DND-41 (cell line): Measurements from ENCODE around the gene SLC39A2.
"Not testable (repeated sequence)": the region's sequence is repeated elsewhere in the genome, so short reads cannot be mapped to it uniquely, and the experiment has no call there.

Experiments used
- ATAC-seq: fragments of 200-7000 bp; cut with Tn5 transposase; 3 replicates; pipeline ENCODE4 v1.9.1; 2021; ENCODE audit warnings: low read depth; ENCODE audit not compliant: insufficient read depth
- DNase-seq: peaks from one replicate; pipeline ENCODE4 v3.0.0-alpha.2; 2020
- H2AFZ ChIP-seq: 2 replicates; pipeline ENCODE4 v1.6.0; 2012; ENCODE audit warnings: low read depth, low read length
- H3K27ac ChIP-seq: 2 replicates; pipeline ENCODE4 v1.5.1; 2012; ENCODE audit warnings: low read length, inconsistent platforms
- H3K27me3 ChIP-seq: fragments of 200-600 bp; sonication (generic); 2 replicates; pipeline ENCODE4 v1.6.0; 2012; ENCODE audit warnings: low read length, mild to moderate bottlenecking, inconsistent platforms; ENCODE audit not compliant: insufficient read depth, poor library complexity
- H3K36me3 ChIP-seq: 2 replicates; pipeline ENCODE4 v1.5.1; 2012; ENCODE audit warnings: low read length, inconsistent platforms; ENCODE audit not compliant: insufficient read depth
- H3K4me1 ChIP-seq: 2 replicates; pipeline ENCODE4 v1.5.1; 2012; ENCODE audit warnings: mild to moderate bottlenecking, low read length; ENCODE audit not compliant: insufficient read depth
- H3K4me2 ChIP-seq: 2 replicates; pipeline ENCODE4 v1.6.0; 2012; ENCODE audit warnings: mild to moderate bottlenecking, moderate library complexity, low read length, inconsistent platforms; ENCODE audit not compliant: insufficient read depth
- H3K4me3 ChIP-seq, 2 experiments: fragments of 200-600 bp in 1 of 2; shearing (Covaris generic) in 1 of 2; 2 replicates each; pipeline ENCODE4 v1.5.1; 2012 to 2016; ENCODE audit warnings: inconsistent platforms in 2 of 2, low read length in 2 of 2, mild to moderate bottlenecking in 2 of 2, low read depth in 1 of 2, moderate library complexity in 1 of 2
- H3K79me2 ChIP-seq: 2 replicates; pipeline ENCODE4 v1.6.0; 2012; ENCODE audit warnings: low read length, inconsistent platforms; ENCODE audit not compliant: insufficient read depth
- H3K9ac ChIP-seq: 2 replicates; pipeline ENCODE4 v1.6.0; 2012; ENCODE audit warnings: low read depth, mild to moderate bottlenecking, inconsistent platforms, low read length, moderate library complexity
- H3K9me3 ChIP-seq: 2 replicates; pipeline ENCODE4 v1.5.1; 2012; ENCODE audit warnings: low read length, moderate library complexity, mild to moderate bottlenecking, inconsistent platforms; ENCODE audit not compliant: insufficient read depth, severe bottlenecking
- H4K20me1 ChIP-seq: 2 replicates; pipeline ENCODE4 v1.6.0; 2012; ENCODE audit warnings: low read length; ENCODE audit not compliant: insufficient read depth
- EZH2 ChIP-seq: IDR thresholded peaks from 3 replicates; pipeline ENCODE4 v1.6.1; 2012; ENCODE audit warnings: borderline replicate concordance, low read depth, mild to moderate bottlenecking, moderate library complexity, low read length, inconsistent platforms; ENCODE audit not compliant: severe bottlenecking
- TF ChIP-seq, protein P1 (sequence below): IDR thresholded peaks from 2 replicates; pipeline ENCODE4 v1.5.1; 2012; ENCODE audit warnings: borderline replicate concordance, low read length, moderate library complexity, mild to moderate bottlenecking; ENCODE audit not compliant: poor library complexity, severe bottlenecking; ENCODE audit errors: extremely low read depth

SLC39A2 gene, protein sequence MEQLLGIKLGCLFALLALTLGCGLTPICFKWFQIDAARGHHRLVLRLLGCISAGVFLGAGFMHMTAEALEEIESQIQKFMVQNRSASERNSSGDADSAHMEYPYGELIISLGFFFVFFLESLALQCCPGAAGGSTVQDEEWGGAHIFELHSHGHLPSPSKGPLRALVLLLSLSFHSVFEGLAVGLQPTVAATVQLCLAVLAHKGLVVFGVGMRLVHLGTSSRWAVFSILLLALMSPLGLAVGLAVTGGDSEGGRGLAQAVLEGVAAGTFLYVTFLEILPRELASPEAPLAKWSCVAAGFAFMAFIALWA

DNA sequence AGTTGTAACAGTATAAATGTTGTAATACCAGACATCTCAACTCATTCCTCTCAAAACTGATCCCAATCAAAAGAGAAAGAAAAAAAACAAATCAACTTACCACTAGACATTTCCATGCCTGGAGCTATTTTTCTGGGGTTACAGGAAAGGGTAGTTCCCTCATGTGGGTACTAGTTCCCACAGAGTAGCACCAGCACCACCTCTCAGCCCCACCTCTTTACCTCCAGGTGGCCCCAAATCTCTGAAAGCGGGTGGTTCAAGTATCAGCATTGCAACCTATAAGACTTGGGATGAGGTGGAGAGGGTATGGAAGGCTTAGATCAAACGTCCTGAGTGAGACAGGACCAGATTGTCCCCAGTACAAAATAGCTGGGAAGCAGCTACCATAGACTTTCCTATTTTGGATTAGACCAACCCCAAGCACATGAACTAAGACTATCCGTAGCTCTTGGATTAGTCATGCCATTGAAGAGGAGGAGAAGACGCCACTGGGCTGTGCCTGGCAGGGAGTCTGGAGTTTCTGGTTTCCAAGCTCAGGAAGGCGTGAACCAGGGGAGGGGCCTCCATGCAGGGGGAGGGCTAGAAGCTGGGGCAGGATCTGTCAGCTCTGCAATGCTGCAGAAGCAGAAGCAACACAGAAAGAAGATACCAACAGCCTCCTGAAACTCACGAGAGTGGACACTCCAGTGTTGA is at the start of gene SLC39A2:
Gene SLC39A2, plus strand, starts transcription at position 620 of the 693 bp plus-strand sequence. CDS start 154 bp downstream, outside the sequence.
- no peak for DNase-seq
- H4K20me1 ChIP-seq, result peaks cover 4% of the 10 kb centered on the region; the same call in 1 of the 2 replicates
- no peak within 1 kb of the TSS for H3K27ac ChIP-seq
- no peak within 1 kb of the TSS for H3K9ac ChIP-seq
- H3K36me3 ChIP-seq, result peaks cover 36% of the 10 kb centered on the region
- no peaks in the 10 kb centered on the region for H3K4me1 ChIP-seq
- peak; percentile 50; the same call in 1 of the 3 replicates for ATAC-seq
- H3K79me2 ChIP-seq, result no peaks in the 10 kb centered on the region
- H3K27me3 ChIP-seq, result no peaks in the 10 kb centered on the region
- no peaks in the 10 kb centered on the region for H3K9me3 ChIP-seq
- H2AFZ ChIP-seq, result no peak within 1 kb of the TSS
- TF ChIP-seq, protein P1, sequence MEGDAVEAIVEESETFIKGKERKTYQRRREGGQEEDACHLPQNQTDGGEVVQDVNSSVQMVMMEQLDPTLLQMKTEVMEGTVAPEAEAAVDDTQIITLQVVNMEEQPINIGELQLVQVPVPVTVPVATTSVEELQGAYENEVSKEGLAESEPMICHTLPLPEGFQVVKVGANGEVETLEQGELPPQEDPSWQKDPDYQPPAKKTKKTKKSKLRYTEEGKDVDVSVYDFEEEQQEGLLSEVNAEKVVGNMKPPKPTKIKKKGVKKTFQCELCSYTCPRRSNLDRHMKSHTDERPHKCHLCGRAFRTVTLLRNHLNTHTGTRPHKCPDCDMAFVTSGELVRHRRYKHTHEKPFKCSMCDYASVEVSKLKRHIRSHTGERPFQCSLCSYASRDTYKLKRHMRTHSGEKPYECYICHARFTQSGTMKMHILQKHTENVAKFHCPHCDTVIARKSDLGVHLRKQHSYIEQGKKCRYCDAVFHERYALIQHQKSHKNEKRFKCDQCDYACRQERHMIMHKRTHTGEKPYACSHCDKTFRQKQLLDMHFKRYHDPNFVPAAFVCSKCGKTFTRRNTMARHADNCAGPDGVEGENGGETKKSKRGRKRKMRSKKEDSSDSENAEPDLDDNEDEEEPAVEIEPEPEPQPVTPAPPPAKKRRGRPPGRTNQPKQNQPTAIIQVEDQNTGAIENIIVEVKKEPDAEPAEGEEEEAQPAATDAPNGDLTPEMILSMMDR, result no peak
- no peak for TF ChIP-seq EZH2
- H3K4me2 ChIP-seq, result no peak within 1 kb of the TSS
- no peak within 1 kb of the TSS for H3K4me3 ChIP-seq

DNA sequence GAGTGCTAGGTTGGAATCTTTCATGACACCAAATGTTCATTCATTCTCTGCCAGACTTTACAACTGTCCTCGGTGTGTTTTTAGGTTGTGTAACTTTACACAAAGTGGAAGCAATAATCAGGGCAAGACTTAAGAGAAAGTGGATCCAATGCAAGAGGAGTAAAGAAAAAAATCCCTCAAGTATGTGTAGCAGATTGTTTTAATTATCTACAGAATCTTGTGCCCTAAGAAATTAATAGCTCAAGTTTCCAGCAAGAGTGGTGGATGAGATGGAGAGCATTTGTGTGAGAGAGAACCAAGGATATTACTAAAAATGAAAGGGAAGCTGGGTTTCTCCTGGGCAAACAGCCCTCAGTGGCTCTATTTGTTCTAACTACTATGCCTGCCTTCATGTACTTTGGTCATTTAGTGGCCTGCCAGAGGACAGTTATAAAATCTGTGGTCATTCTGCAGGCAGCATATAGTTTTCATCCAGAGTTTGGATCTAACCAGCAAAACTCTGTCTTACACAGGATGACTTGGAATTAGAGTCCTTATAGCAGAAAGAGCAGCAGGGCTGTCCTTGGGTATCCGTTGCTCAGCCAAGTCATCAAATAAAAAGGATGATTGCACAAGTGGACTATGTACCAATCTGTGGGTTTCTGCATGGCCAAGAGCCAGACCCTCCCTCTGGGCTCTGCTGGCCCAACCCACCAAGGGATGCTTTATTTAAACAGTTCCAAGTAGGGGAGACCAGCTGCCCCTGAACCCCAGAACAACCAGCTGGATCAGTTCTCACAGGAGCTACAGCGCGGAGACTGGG is 44.2 kb upstream of the SLC39A2 start, which contains the start of gene RNASE2:
Gene RNASE2, plus strand, starts transcription at position 752 of the 802 bp plus-strand sequence. CDS start 285 bp downstream, outside the sequence.
- not testable (repeated sequence) for H3K27me3 ChIP-seq, H3K4me1 ChIP-seq, H3K4me2 ChIP-seq, H2AFZ ChIP-seq, H3K4me3 ChIP-seq, H3K9ac ChIP-seq, H3K36me3 ChIP-seq, ATAC-seq, DNase-seq, H3K27ac ChIP-seq, H3K79me2 ChIP-seq, H4K20me1 ChIP-seq, H3K9me3 ChIP-seq

DNA sequence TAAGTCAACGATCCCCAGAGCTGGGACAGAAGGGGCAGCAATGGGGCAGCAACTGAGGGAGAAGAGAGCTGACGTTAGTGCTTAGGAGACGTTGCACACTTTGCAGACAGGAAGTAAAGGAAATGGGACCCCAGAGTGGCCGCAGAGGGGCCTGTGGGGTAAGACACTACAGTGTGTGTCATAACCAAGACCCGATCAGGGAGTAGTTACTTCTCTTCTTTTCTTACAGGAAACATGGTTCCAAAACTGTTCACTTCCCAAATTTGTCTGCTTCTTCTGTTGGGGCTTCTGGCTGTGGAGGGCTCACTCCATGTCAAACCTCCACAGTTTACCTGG is 43.6 kb upstream of the SLC39A2 start:
- not testable (repeated sequence) for H3K36me3 ChIP-seq, H3K4me1 ChIP-seq, DNase-seq

DNA sequence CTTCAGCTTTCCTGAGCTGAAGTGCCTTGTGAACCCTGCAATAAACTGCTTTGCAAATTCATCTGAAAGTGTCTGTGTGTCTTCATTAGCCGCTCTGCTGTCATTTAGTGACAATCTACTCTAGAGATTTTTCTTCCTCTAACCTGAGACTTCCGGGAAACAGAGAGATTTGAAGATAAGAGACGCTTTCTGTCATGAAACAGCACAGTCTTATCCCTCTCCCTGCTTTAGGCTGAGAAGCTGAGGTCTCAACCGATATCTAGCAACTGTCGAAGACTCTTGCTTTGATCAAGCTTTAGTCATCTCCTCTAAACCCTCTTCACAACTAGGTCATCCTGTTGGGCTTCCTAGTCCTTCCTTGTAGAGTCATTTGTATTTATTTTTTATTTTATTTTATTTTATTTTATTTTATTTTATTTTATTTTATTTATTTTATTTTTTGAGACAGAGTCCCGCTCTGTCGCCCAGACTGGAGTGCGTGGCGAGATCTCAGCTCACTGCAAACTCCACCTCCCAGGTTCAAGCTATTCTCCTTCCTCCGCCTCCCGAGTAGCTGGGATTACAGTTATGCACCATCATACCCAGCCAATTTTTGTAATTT is 42.6 kb upstream of the SLC39A2 start:
- TF ChIP-seq, protein P1, result no peak
- no peak for TF ChIP-seq EZH2
- Histone ChIP-seq H3K9ac (no peak overlapping the region), H3K4me3 (no peak overlapping the region), H4K20me1 (no peaks in the 10 kb centered on the region), H3K79me2 (no peaks in the 10 kb centered on the region), H3K4me2 (no peak overlapping the region), H3K27me3 (no peaks in the 10 kb centered on the region), H3K4me1 (peaks cover 8% of the 10 kb centered on the region), H3K27ac (no peak overlapping the region), H3K9me3 (no peaks in the 10 kb centered on the region), H2AFZ (no peak overlapping the region), H3K36me3 (no peaks in the 10 kb centered on the region)
- DNase-seq (no peak), ATAC-seq (peak; percentile 68)

More for the DNA sequence above, 43.6 kb upstream of the SLC39A2 start:
- H3K9me3 ChIP-seq, ATAC-seq, H4K20me1 ChIP-seq, H3K9ac ChIP-seq, H3K4me3 ChIP-seq, H2AFZ ChIP-seq, H3K79me2 ChIP-seq, H3K27me3 ChIP-seq, H3K27ac ChIP-seq, H3K4me2 ChIP-seq: not testable (repeated sequence)

DNA sequence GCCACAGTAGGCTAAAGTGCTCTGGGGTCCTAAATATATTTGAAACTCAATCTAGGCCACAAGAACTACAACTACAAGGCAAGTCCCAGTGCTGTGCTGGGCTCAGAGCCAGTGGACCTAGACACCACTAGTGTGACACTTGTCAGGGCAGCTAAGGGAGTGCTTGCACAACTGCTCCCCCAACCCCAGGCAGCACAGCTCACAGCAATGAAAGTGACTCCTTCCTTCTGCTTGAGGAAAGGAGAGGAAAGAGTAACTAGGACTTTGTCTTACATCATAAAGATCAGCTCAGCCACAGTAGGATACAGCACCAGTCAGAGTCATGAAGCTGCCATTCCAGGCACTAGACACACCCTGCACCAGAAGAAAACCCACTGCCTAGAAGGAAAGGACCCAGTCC is 40.1 kb upstream of the SLC39A2 start:
- ATAC-seq, H3K4me3 ChIP-seq, H4K20me1 ChIP-seq, H3K79me2 ChIP-seq, H3K4me2 ChIP-seq, H2AFZ ChIP-seq, DNase-seq, H3K27me3 ChIP-seq, H3K36me3 ChIP-seq, H3K9me3 ChIP-seq, H3K9ac ChIP-seq, H3K27ac ChIP-seq: not testable (repeated sequence)
- peaks cover 12% of the 10 kb centered on the region for H3K4me1 ChIP-seq
